Liver (tissue), 9 donors: Measurements from ENCODE around the gene PRG2. TPM values are rescaled to one million over a fixed set of nuclear protein-coding genes. Genes with fewer than 3 reads are reported as not detected.

Experiments used
- DNase-seq: peaks from one replicate; pipeline ENCODE4 v3.0.0-alpha.2; 2017; ENCODE audit warnings: low spot score
- H3K27ac ChIP-seq, 2 donors: one replicate each; pipeline ENCODE4 v1.7.0; 2013; ENCODE audit warnings: inconsistent platforms in 2 of 2, low read length in 2 of 2, control low read depth in 1 of 2, low read depth in 1 of 2, mild to moderate bottlenecking in 1 of 2
- H3K27me3 ChIP-seq, 4 donors: one replicate each; pipeline versions ENCODE4 v1.6.1 to v1.7.0; 2013; ENCODE audit warnings: low read length in 3 of 4, inconsistent platforms in 1 of 4, mild to moderate bottlenecking in 1 of 4, moderate library complexity in 1 of 4; ENCODE audit not compliant: control insufficient read depth in 4 of 4, insufficient read depth in 4 of 4
- H3K36me3 ChIP-seq, 4 donors: one replicate each; pipeline versions ENCODE4 v1.6.1 to v1.7.0; 2013; ENCODE audit warnings: low read length in 3 of 4, mild to moderate bottlenecking in 3 of 4, low read depth in 1 of 4, moderate library complexity in 1 of 4; ENCODE audit not compliant: control insufficient read depth in 4 of 4, insufficient read depth in 3 of 4
- H3K4me1 ChIP-seq, 4 donors: one replicate each; pipeline versions ENCODE4 v1.6.1 to v1.7.0; 2013; ENCODE audit warnings: low read length in 3 of 4, mild to moderate bottlenecking in 3 of 4, moderate library complexity in 1 of 4; ENCODE audit not compliant: control insufficient read depth in 4 of 4, insufficient read depth in 4 of 4
- H3K4me3 ChIP-seq, 3 donors: one replicate each; pipeline versions ENCODE4 v1.6.1 to v1.7.0; 2013; ENCODE audit warnings: low read length in 3 of 3, control low read depth in 1 of 3, low read depth in 1 of 3, mild to moderate bottlenecking in 1 of 3
- H3K9ac ChIP-seq, 2 donors: one replicate each; pipeline ENCODE4 v1.7.0; 2013; ENCODE audit warnings: low read length in 2 of 2, mild to moderate bottlenecking in 2 of 2, moderate library complexity in 2 of 2, control low read depth in 1 of 2, low read depth in 1 of 2
- H3K9me3 ChIP-seq, 4 donors: one replicate each; pipeline versions ENCODE4 v1.6.1 to v1.7.0; 2013; ENCODE audit warnings: low read length in 3 of 4; ENCODE audit not compliant: control insufficient read depth in 4 of 4
- ATF3 ChIP-seq: IDR thresholded peaks from 2 replicates; pipeline ENCODE4 v1.6.1; 2016; ENCODE audit warnings: antibody characterized with exemption
- EGR1 ChIP-seq, 2 donors: IDR thresholded peaks; 2 replicates each; pipeline ENCODE4 v1.6.1; 2016 to 2018; ENCODE audit warnings: antibody characterized with exemption in 2 of 2, low read depth in 2 of 2
- FOXA2 ChIP-seq: IDR thresholded peaks from 2 replicates; pipeline ENCODE4 v1.6.1; 2016; ENCODE audit warnings: antibody characterized with exemption
- HNF4A ChIP-seq, 2 donors: conservative IDR thresholded peaks; 2 replicates each; pipeline ENCODE4 v1.6.1; 2016; ENCODE audit warnings: antibody characterized with exemption in 2 of 2, mild to moderate bottlenecking in 2 of 2
- HNF4G ChIP-seq: IDR thresholded peaks from 2 replicates; pipeline ENCODE4 v1.6.1; 2016; ENCODE audit warnings: antibody characterized with exemption
- JUND ChIP-seq, 2 donors: IDR thresholded peaks; 2 replicates each; pipeline ENCODE4 v1.6.1; 2016; ENCODE audit warnings: antibody characterized with exemption in 2 of 2
- NR2F2 ChIP-seq: IDR thresholded peaks from 2 replicates; pipeline ENCODE4 v1.6.1; 2016; ENCODE audit warnings: antibody characterized with exemption
- RAD21 ChIP-seq, 2 donors: IDR thresholded peaks; 2 replicates each; pipeline ENCODE4 v1.6.1; 2016; ENCODE audit warnings: antibody characterized with exemption in 2 of 2, mild to moderate bottlenecking in 2 of 2
- RXRA ChIP-seq, 2 donors: IDR thresholded peaks; 2 replicates each; pipeline ENCODE4 v1.6.1; 2017 to 2018; ENCODE audit warnings: antibody characterized with exemption in 2 of 2, mild to moderate bottlenecking in 1 of 2
- SP1 ChIP-seq: IDR thresholded peaks from 2 replicates; pipeline ENCODE4 v1.6.1; 2018; ENCODE audit warnings: antibody characterized with exemption, mild to moderate bottlenecking
- TAF1 ChIP-seq: conservative IDR thresholded peaks from 2 replicates; pipeline ENCODE4 v1.6.1; 2016; ENCODE audit warnings: antibody characterized with exemption, mild to moderate bottlenecking
- YY1 ChIP-seq: IDR thresholded peaks from 2 replicates; pipeline ENCODE4 v1.6.1; 2016; ENCODE audit warnings: antibody characterized with exemption, mild to moderate bottlenecking
- ZBTB33 ChIP-seq: IDR thresholded peaks from 2 replicates; pipeline ENCODE4 v1.6.1; 2016; ENCODE audit warnings: antibody characterized with exemption
- WGBS: extraction: QIAGEN DNeasy Blood & Tissue Kit; methylation state at CpG from one replicate; pipeline ENCODE4 v1.1.7; 2013; 5-methylcytosine and 5-hydroxymethylcytosine counted together
- polyA plus RNA-seq, 2 donors: library from polyadenylated mRNA; stranded (reverse) in 1 of 2; unstranded in 1 of 2; fragments of 200-250 nt in 1 of 2; fragments of >200 nt in 1 of 2; fragmentation: Nextera tagmentation in 1 of 2; extraction: Ambion mirVana in 1 of 2; gene quantifications; one replicate each; pipeline versions ENCODE4 v1.2.1 to v1.2.3, GENCODE V29; 2013 to 2015
- total RNA-seq, 2 donors: library from RNA; depleted of rRNA; stranded (reverse); fragments of >200 nt; gene quantifications; one replicate each; pipeline ENCODE4 v1.2.3, GENCODE V29; 2014
- TF ChIP-seq, protein P1 (sequence below): fragments of 150-350 bp; IDR thresholded peaks from 2 replicates; pipeline ENCODE4 v1.5.1; 2017; ENCODE audit warnings: improper control_type of control experiment, low read depth, low read length; ENCODE audit not compliant: missing input control
- TF ChIP-seq, protein P2 (sequence below): IDR thresholded peaks from 2 replicates; pipeline ENCODE4 v1.6.1; 2016; ENCODE audit warnings: antibody characterized with exemption, mild to moderate bottlenecking
- donor health status: healthy.
- donor health status: healthy.
- donor health status: healthy.
- donor health status: healthy.
- donor health status: healthy.

The PRG2 gene
- total and polyA plus RNA-seq, 4 donors: 0.74 to 24.2 (median 1.2) TPM; not detected in 1

- TF ChIP-seq NR2F2 (no peak), RXRA (IDR thresholded peaks at IDR 0.05) (no peak), EGR1 (IDR thresholded peaks at IDR 0.05; ENCODE audit: low read depth in 2 of 2) (no peak), RAD21 (IDR thresholded peaks at IDR 0.05) (no peak), FOXA2 (no peak), JUND (IDR thresholded peaks at IDR 0.05) (no peak)
- TF ChIP-seq, protein P1, sequence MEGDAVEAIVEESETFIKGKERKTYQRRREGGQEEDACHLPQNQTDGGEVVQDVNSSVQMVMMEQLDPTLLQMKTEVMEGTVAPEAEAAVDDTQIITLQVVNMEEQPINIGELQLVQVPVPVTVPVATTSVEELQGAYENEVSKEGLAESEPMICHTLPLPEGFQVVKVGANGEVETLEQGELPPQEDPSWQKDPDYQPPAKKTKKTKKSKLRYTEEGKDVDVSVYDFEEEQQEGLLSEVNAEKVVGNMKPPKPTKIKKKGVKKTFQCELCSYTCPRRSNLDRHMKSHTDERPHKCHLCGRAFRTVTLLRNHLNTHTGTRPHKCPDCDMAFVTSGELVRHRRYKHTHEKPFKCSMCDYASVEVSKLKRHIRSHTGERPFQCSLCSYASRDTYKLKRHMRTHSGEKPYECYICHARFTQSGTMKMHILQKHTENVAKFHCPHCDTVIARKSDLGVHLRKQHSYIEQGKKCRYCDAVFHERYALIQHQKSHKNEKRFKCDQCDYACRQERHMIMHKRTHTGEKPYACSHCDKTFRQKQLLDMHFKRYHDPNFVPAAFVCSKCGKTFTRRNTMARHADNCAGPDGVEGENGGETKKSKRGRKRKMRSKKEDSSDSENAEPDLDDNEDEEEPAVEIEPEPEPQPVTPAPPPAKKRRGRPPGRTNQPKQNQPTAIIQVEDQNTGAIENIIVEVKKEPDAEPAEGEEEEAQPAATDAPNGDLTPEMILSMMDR: no peak
- TF ChIP-seq, protein P2, sequence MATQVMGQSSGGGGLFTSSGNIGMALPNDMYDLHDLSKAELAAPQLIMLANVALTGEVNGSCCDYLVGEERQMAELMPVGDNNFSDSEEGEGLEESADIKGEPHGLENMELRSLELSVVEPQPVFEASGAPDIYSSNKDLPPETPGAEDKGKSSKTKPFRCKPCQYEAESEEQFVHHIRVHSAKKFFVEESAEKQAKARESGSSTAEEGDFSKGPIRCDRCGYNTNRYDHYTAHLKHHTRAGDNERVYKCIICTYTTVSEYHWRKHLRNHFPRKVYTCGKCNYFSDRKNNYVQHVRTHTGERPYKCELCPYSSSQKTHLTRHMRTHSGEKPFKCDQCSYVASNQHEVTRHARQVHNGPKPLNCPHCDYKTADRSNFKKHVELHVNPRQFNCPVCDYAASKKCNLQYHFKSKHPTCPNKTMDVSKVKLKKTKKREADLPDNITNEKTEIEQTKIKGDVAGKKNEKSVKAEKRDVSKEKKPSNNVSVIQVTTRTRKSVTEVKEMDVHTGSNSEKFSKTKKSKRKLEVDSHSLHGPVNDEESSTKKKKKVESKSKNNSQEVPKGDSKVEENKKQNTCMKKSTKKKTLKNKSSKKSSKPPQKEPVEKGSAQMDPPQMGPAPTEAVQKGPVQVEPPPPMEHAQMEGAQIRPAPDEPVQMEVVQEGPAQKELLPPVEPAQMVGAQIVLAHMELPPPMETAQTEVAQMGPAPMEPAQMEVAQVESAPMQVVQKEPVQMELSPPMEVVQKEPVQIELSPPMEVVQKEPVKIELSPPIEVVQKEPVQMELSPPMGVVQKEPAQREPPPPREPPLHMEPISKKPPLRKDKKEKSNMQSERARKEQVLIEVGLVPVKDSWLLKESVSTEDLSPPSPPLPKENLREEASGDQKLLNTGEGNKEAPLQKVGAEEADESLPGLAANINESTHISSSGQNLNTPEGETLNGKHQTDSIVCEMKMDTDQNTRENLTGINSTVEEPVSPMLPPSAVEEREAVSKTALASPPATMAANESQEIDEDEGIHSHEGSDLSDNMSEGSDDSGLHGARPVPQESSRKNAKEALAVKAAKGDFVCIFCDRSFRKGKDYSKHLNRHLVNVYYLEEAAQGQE: no peak
- H3K27ac ChIP-seq: no peak overlapping the region
- WGBS: 77% methylated on average over 19 of the region's 19 CpGs
- H3K4me1 ChIP-seq: no peaks in the 10 kb centered on the region
- no peaks in the 10 kb centered on the region for H3K27me3 ChIP-seq
- DNase-seq: no peak
- H3K4me3 ChIP-seq: no peak overlapping the region
- H3K9ac ChIP-seq: no peak overlapping the region
- H3K9me3 ChIP-seq: no peaks in the 10 kb centered on the region
- H3K36me3 ChIP-seq: no peaks in the 10 kb centered on the region
These were observed 22.2 kb downstream of the PRG2 start for GRCh38 chr11:57368106-57368844.

GRCh38 chr11:57364851-57365660 lies 25.4 kb downstream of the PRG2 start:
- DNase-seq: no peak
- Histone ChIP-seq H3K27me3 (no peaks in the 10 kb centered on the region), H3K9me3 (no peaks in the 10 kb centered on the region), H3K9ac (no peak overlapping the region), H3K36me3 (no peaks in the 10 kb centered on the region), H3K4me1 (no peaks in the 10 kb centered on the region), H3K4me3 (no peak overlapping the region), H3K27ac (no peak overlapping the region)
- 89% methylated on average over 9 of the region's 9 CpGs for WGBS
- no peak for TF ChIP-seq FOXA2
- TF ChIP-seq YY1: no peak
- no peak for TF ChIP-seq RAD21 (IDR thresholded peaks at IDR 0.05)
- TF ChIP-seq HNF4A (conservative IDR thresholded peaks at IDR 0.05): no peak
- TF ChIP-seq EGR1 (IDR thresholded peaks at IDR 0.05; ENCODE audit: low read depth in 2 of 2): no peak
- no peak for TF ChIP-seq HNF4G
- TF ChIP-seq, protein P2: no peak
- TF ChIP-seq SP1: no peak
- no peak for TF ChIP-seq RXRA (IDR thresholded peaks at IDR 0.05)
- TF ChIP-seq, protein P1: no peak
- TF ChIP-seq TAF1: no peak
- no peak for TF ChIP-seq ATF3
- no peak for TF ChIP-seq ZBTB33
- no peak for TF ChIP-seq JUND (IDR thresholded peaks at IDR 0.05)
